LHCN-M2 (cell line): Measurements from ENCODE around the gene ZNF565. TPM values are rescaled to one million over a fixed set of nuclear protein-coding genes. Genes with fewer than 3 reads are reported as not detected.
"Not testable (repeated sequence)": the region's sequence is repeated elsewhere in the genome, so short reads cannot be mapped to it uniquely, and the experiment has no call there.

Source experiments
- DNase-seq: peaks from one replicate; pipeline ENCODE4 v3.0.0-alpha.2; 2012; ENCODE audit warnings: low read depth
- polyA plus RNA-seq: library from polyadenylated mRNA; unstranded; fragments of >200 nt; gene quantifications from one replicate; pipeline ENCODE4 v1.2.1, GENCODE V29; 2012; ENCODE audit warnings: missing spikeins
- total RNA-seq: library from RNA; depleted of rRNA; stranded (reverse); fragments of >200 nt; gene quantifications from 2 replicates; pipeline ENCODE4 v1.2.3, GENCODE V29; 2014; rRNA removed

Gene ZNF565
- 2.9 and 3.7 TPM in 2 replicates for total RNA-seq
- 1.8 TPM for polyA plus RNA-seq

DNA sequence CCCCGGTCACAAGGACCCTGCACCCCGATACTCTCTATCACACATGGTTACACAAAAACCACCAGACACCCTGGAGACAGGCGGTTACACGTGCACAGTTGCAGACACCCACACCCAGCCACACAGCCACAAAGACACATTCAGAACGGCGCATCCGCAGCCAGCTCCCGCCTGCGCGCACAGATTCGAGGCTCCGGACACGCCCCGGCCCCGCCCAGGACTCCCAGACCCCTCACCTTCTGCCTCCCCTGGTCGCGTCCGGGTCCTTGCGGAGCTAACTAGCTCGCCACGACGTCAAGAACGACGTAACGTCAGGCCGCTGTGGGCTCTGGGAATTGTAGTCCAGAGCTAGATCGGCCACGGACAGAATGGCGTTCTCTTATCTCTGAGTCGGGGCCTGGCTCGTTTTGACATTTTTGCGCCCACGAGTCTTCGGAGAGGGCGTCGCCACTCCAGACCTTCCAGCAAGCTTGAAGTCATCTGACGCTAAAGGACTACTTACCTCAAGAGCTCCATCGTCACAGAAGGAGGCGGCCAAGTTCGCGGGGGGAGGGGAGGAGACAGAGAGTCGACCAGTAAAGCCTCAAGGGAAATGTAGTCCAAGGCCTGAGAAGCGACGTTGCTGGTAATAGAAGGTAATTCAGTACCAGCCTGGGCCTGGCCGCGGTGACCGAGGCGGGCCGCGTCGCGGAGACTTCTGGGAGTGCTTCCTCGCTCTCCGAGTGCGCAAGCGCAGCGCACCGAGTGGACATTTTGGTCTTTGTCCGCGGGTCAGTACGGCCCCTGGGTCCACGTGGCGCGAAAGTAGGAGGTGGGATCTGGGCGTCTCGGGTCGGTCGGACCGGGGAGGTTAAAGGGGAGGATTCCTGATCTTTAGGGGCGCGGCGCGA lies at the start of gene ZNF565, which contains the start of gene ZNF146:
Gene ZNF565 (minus strand): TSS at position 280 of the 890 bp plus-strand sequence. CDS start 12,680 bp downstream, outside the sequence.
Gene ZNF146 (plus strand): TSS at position 721 of the 890 bp plus-strand sequence. CDS start 21,335 bp downstream, outside the sequence.
- DNase-seq, result peak; percentile 99

DNA sequence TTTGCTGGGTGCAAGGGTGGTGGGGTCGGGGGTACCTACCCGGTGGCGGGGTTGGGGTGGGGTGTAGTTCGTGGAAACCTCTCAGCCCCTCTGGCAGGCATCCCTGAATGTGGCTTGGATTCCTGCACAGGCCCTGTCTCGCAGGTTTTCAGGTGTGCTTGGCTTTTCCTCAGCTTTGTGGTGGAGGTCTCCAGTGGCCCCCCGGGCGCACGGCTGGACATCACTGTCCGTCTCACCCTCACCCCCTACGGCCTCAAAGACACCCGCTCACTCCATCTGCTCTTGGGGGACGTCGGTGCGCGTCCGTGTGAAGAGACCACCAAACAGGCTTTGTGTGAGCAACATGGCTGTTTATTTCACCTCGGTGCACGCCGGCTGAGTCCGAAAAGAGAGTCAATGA lies 44.7 kb upstream of the ZNF565 start:
- DNase-seq, result no peak

DNA sequence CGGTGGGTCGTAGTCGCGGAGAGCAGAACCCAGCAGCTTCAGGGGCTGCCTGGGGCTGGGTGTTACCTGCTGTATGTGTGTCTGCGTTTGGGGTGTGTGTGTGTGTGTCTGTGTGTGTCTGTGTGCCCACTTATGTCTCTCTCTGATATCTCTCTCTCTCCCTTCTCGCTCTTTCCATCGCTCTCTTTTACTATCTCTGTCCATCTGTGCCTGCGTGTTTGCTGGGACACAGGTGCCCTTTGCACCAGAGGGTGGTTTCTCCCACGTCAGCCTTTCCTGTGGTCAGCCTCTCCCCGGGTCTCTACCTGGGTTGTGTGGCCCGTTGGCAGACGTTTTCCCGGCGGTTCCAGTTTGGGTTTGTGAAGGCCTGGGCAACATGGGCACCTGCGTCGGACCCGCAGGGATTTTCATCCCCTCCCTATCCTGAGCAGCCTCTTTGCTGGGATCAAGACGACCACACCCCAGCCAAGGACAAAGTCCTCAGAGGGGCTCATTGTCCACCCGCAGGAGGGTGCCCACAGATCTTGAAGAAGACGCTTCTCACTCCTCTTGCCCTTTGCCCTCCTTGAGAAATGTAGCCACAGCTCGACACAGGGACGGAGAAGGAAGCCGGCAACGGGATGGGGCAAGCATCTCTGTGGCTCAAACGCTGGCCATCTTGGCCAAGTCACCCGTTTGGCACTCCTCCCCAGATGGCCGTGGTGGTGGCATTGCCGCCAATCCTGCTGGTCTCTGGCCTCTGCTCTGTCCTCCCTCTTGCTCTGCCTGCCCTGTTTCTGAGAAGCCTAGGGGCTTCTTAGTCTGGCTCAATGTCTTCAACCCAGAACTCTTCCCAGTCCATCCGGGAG lies 43.8 kb upstream of the ZNF565 start:
- no peak for DNase-seq

DNA sequence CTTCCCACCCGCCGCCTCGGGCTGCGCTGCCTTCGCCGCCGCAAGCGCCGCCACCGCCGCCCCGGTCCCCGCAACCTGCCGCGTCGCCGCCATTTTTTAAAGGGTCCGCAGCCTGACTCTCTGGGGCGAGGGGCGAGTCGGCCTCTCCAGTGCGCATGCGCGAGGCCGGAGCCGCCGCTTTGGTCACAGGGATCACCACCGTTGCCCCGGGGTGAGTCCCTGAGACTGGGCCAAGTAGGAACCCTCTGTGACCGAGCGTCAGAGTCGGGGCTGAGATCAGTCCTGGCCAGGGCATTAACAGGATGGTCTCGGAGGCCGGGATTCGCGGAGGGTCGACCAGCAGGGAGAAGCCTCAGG lies 43.0 kb upstream of the ZNF565 start:
- no peak for DNase-seq

DNA sequence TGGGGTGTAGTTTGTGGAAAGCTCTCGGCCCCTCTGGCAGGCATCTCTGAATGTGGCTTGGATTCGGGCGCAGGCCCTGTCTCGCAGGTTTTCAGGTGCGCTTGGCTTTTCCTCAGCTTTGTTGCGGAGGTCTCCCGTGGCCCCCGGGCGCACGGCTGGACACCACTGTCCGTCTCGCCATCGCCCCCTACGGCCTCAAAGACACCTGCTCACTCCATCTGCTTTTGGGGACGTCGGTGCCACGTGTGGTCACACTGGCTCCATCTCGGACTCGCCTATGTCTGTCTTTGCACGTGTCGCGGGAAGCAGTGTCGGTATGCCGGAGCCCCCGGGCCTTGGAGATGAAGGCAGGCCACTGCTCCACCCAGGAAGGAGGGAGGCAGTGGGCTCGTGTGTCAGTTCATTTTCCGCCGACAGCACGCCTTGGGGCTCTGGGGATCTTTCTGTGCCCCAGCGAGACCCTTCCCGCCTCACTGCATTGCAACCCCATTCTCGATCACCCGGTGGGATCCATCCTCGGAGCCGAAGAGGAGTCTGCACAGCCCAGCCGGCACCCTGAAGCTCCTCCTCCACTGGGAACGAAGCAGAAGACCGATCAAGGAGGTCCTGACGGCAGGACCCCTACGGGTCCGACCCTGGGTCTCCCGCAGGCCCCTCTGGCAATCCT lies 42.5 kb upstream of the ZNF565 start:
- DNase-seq, result no peak

DNA sequence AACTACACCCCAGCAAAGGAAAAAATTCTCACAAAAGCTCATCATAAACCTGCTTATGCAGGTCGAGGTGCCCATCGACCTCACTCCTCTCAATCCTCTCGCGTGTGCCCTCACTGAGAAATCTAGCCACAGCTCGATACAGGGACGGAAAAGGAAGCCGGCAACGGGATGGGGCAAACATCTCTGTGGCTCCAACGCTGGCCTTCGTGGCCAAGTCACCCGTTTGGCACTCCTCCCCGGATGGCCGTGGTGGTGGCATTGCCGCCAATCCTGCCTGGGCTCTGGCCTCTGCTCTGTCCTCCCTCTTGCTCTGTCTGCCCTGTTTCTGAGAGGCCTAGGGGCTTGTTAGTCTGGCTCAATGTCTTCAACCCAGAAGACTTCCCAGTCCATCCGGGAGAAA lies 41.6 kb upstream of the ZNF565 start:
- no peak for DNase-seq

DNA sequence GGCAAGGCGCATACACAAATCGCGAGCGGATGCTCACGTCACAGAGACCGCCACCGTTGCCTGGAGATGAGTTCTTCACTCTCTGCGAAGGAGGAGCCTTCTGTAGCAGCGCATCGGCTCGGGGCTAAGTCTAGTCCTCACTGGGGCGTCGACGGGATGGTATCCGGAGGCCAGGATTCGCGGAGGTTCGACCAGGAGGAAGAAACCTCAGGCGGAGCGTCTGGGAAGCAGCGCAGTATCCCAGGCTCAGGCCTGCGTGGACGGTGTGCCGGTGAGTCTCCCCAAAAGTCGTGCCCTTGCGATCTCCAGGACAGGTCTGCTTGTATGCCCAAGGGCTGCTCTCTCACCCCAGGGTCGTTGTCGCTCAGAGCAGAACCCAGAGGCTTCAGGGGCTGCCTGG lies 40.9 kb upstream of the ZNF565 start:
- DNase-seq, result no peak

DNA sequence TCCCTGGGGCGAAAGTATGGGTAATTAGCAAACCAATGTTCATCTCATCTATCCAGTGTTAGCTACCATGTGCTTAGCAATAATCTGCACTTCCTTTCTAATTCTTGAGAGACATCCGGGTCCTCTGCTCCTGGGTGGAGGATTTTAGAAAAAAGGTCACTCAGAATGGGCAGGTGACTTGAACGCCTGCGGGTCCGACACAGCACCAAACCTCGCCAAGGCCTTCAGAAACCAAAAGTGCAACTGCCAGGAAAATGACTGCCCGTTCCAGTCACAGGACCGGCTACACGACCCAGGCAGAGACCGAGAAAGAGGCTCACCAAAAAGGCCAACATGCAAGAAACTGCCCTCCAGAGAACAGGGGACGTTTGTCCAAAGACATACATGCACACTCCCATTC lies 40.4 kb upstream of the ZNF565 start:
- DNase-seq, result no peak

DNA sequence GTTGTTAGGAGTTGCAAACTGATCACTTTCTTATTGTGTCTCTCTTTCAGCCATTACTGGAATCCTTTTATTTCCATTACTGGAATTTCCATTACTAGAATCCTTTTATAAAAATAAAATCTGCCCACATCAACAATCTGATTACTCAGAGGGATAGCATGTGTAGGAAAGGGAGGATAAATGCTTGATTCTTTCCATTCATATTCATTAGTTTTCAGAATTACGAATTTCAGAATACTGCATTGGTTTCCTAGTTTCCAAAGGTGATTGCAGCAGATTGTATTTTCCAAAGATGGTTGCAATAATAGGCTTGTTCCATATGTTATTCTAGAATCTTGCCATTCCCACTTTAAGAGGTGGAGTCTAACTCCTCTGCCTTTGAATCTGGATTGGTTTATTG lies 37.6 kb upstream of the ZNF565 start:
- no peak for DNase-seq

DNA sequence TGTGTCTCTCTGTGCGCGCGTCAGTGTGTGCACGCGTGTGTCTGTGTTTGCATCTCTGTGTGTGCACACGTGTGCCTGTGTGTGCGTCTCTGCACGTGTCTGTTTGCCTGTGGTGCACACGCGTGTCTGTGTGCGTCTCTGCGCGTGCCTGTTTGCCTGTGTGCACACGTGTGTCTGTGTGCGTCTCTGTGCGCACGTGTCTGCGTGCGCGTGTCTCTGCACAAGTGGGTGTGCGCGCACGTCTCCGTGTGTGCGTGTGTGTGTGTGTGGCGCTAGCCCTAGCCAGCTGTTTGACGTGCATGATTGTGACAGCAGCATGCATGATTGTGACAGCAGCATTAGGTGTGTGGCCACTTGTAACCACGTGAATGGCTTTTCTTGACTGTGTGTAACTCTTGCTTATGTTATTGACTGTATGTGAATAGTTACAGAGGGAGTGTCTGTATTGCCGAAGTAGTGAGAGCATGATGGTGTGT lies 31.6 kb upstream of the ZNF565 start:
- DNase-seq, result no peak

DNA sequence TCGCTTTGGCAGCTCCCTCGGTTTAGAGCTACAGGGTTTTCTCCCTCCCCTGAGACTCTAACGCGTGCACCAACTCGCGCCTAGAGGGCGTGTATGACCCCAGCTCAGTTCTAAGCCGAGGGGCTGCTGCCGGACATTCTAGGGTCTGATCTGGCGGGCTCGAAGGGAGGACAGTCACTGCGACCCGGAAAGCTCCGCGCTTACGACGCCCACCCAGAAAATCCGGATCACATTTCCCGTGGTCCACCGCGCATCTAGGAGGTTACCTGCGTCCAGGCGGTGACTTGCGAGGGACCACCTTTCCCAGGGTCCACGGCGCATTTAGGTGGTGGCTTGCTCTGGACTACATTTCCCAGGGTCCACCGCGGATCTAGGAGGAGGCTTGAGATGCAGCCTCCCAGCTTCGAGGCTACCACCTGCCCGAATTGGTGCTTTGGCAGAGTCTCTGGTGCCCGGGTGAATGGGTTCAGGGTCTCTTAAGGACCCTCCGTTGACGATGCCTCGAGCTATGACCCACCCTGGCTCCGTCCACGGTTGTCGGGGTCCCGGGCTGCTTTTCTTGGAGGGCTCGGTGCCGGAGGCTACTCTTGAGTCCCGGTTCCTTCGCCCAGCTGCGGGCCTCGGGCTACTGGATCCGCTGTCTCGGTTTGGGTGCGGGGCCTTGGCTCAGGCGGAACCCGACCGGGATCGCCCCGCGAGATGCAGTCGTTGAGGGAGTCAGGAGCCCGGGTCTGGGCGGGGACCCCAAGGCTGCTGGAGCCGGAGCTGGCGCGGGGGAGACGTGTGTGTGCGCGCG lies 30.9 kb upstream of the ZNF565 start:
- no peak for DNase-seq

DNA sequence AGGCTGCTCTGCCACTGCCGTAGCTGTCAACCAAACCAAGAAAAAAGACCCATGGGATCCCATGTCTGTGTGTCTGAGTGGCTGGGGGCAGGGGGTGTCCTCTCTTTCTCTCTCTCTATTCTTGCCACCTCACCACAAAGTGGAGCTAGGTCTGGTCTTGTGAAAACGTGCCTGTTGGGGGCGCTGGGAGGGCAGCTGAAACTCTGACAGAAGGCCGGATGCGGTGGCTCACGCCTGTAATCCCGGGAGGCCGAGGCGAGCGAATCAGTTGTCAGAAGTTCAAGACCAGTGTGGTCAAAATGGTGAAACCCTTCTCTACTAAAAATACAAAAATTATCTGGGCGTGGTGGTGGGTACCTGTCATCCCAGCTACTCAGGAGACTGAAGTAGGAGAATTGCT lies 29.6 kb upstream of the ZNF565 start:
- no peak for DNase-seq

DNA sequence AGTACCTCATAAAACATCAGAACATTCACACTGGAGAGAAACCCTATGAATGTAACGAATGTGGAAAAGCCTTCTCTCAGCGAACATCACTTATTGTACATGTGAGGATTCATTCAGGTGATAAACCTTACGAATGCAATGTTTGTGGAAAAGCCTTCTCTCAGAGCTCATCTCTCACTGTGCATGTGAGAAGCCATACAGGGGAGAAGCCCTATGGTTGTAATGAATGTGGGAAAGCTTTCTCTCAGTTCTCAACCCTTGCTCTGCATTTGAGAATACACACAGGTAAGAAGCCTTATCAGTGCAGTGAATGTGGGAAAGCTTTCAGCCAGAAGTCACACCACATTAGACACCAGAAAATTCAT lies 22.5 kb upstream of the ZNF565 start:
- DNase-seq, result no peak

DNA sequence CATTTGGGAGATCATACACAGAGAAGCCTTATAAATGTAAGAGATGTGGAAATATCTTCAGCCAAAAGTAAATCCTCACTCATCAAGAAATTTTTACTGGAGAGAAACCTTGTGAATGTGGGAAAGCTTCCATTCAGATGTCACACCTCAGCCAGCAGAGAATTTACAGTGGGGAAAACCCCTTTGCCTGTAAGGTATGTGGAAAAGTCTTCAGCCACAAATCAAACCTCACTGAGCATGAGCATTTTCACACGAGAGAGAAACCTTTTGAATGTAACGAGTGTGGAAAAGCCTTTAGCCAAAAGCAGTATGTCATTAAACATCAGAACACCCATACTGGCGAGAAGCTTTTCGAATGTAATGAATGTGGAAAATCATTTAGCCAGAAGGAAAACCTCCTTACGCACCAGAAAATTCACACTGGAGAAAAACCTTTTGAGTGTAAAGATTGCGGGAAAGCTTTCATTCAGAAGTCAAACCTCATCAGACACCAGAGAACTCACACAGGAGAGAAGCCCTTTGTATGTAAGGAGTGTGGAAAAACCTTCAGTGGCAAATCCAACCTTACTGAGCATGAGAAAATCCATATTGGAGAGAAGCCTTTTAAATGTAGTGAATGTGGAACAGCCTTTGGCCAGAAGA lies 22.0 kb upstream of the ZNF565 start:
- no peak for DNase-seq

DNA sequence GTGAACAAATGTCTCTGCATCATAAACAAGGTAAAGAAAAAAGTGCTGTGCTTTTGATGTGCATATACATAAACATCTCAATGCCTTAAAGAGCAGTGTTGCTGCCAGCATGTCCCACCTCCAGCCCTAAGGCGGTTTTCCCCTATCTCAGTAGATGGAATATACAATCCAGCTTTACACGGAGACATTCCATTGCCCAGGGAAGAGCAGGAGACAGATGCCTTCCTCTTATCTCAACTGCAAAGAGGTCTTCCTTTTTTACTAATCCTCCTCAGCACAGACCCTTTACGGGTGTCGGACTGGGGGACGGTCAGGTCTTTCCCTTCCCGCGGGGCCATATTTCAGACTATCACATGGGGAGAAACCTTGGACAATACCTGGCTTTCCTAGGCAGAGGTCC lies 19.2 kb upstream of the ZNF565 start:
- not testable (repeated sequence) for DNase-seq

DNA sequence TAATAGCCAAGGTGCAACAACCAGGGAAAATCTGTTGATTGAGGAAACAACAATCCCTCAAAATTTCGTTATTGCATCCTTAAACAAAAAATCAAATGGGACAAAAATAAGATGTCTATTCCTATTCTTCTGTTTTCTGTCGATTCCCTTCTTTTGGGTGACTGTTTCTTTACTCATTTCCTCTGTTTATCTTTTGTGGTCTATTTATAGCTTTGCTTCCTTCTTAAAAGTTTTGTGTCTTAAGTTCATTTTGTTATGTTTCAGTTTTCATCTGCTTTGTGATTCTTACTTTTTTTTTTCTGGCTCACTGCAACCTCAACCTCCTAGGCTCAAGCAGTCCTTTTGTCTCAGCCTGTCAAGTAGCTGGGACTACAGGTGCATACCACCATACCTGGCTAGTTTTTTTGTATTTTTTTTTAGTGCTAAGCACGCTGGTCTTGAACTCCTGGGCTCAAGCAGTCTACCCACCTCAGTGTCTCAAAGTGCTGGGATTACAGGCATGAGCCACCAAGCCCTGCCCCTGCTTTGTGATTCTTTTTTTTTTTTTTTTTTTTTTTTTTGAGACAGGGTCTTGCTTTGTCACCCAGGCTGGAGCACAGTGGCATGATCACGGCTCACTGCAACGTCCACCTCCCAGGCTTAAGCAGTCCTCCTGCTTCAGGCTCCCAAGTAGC lies 10.9 kb upstream of the ZNF565 start:
- peak; percentile 59 for DNase-seq

DNA sequence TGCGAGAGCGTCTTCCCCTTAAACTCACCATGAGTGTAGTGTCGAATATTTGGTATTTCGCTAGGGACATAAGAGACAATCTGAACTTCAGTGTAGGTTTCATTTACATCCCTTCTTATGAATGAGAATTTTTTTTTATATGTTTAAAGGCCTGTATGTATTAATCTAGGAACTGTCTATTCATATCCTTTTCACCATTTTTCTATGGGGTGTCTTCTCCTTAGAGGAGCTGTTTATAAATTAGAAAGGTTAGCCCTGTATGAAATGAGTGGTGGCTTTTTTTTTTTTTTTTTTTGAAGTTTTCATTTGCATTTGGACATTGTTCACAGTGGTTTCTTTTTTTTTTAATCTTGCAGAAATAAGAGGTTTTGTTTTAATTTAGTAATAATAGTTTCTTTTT lies 8.0 kb upstream of the ZNF565 start:
- no peak for DNase-seq

DNA sequence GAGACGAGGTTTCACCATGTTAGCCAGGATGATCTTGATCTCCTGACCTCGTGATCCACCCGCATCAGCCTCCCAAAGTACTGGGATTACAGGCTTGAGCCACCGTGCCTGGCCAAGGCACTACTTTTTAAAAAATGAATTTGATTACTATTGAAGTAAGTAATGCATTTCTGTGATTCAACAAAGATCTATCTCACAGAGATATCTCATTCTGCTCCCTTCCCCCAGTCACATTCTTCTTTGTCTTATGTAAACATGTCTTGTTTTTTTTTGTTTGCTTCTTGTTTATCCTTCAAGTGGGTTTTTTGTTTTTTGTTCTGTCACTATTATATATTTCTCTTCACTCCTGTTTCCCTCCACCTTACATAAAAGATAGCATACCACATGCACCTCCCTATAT lies 7.0 kb upstream of the ZNF565 start:
- DNase-seq, result no peak

DNA sequence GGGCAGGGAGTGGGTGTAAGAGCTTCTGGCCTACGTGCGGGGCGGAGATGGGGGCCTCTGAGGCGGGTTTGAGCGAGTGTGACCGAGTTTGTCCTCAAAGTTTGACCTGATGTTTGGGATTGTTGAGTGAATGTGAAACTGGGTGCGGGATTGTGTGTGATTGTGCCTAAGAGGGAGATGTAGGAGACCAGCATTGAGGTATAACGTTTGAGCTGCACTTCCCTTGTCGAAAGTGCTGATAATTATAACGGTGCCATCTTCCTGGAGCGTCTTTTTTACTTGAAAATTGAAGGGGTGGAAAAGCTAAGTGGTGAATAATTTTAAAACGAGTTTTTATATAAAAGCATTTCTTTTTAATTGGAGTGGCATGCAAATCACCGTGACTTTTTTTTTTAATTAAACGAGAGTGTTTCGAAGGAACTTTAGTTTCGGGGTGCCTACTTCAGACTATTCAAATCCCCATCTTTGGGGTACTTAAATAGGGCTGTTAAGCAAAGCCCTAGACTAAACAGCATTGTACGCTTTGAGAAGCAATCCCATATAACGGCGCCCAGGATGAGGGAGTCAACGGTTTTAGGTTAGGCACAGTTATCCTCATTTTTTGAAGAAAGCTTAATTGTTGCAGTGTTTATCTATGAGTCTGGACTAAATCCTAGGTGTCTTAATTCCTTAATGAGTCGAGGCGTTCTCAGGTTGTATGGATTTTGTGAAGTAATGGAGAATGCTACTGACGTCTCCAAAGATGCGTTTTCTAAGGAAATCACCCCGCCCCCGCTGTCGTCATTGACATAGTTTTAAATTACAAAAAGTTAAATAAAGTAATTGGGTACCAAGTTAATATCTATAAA lies 1.0 kb upstream of the ZNF565 start:
- peak; percentile 31 for DNase-seq
